Gastrocnemius medialis (tissue), 4 donors: Measurements from ENCODE around the gene RELA.

ENCODE experiments used
- POLR2A ChIP-seq, 2 donors: fragments of 450-650 bp; IDR thresholded peaks; one replicate each; pipeline ENCODE4 v1.6.1; 2017; ENCODE audit warnings: antibody characterized with exemption in 2 of 2, mild to moderate bottlenecking in 2 of 2, moderate library complexity in 2 of 2
- TF ChIP-seq, protein P1 (sequence below), 5 experiments: fragments of 450-650 bp in 3 of 5; fragments of 200-600 bp in 2 of 5; sonication (generic) in 2 of 5; IDR thresholded peaks in 4 of 5; conservative IDR thresholded peaks in 1 of 5; 1 replicate in 4 of 5; 2 replicates in 1 of 5; pipeline ENCODE4 v1.5.1; 2016 to 2019; ENCODE audit warnings: antibody characterized with exemption in 5 of 5, mild to moderate bottlenecking in 3 of 5, moderate library complexity in 3 of 5

DNA sequence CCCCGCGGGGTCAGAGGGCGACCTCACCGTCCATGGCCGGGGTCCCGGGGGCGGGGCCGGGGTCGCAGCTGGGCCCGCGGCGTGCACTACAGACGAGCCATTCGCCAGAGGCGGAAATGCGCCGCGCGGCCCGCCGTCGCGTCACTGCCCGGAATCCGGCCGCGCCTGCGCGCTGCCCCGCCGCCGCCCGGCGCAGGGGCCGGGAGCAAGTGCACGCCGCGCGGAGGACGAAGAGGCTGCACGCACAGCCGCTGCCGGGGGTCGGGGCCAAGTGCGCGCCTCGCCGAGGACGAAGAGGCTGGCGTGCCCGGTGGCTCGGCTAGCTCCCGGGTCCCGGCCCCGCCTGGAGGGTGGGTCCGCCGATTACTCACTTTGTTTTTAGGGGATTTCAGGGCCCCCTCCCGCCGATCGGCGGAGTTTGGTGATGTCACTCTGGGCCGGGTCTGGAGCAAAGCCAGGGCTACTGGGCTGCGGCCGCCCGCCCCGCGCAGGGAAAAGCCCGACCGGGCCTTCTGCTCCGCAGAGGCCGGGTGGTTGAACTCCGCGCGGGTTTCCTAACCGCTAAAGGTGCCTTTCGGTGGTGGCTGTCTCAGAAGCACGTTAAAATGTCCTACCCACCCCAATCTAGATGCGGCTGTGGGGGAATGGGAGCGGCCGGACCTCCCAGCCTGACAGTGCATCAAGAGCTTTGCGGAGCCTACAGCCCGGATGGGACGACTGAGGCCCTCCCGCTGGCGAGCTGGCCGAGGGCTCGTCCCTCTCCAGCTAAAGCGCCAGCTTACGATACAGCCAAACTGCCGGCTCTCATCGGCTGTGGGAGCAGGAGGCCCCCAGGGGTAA, at the start of gene RELA:
- TF ChIP-seq, protein P1, sequence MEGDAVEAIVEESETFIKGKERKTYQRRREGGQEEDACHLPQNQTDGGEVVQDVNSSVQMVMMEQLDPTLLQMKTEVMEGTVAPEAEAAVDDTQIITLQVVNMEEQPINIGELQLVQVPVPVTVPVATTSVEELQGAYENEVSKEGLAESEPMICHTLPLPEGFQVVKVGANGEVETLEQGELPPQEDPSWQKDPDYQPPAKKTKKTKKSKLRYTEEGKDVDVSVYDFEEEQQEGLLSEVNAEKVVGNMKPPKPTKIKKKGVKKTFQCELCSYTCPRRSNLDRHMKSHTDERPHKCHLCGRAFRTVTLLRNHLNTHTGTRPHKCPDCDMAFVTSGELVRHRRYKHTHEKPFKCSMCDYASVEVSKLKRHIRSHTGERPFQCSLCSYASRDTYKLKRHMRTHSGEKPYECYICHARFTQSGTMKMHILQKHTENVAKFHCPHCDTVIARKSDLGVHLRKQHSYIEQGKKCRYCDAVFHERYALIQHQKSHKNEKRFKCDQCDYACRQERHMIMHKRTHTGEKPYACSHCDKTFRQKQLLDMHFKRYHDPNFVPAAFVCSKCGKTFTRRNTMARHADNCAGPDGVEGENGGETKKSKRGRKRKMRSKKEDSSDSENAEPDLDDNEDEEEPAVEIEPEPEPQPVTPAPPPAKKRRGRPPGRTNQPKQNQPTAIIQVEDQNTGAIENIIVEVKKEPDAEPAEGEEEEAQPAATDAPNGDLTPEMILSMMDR (IDR thresholded peaks at IDR 0.05 in 4 of 5, conservative IDR thresholded peaks at IDR 0.05 in 1 of 5), result peak in 3 of 5 experiments; percentile 11 to 43 (median 29)
- TF ChIP-seq POLR2A (IDR thresholded peaks at IDR 0.05), result peak; percentile 82 to 88
